Heart left ventricle (tissue), 16 donors: ENCODE results near the gene GAL3ST1. TPM values are rescaled to one million over a fixed set of nuclear protein-coding genes. Genes with fewer than 3 reads are reported as not detected.

Source experiments
- ATAC-seq, 4 donors: fragments of 200-7000 bp; cut with Tn5 transposase; one replicate each; pipeline ENCODE4 v1.9.1; 2020 to 2022; ENCODE audit warnings: moderate library complexity in 4 of 4, mild to moderate bottlenecking in 3 of 4, moderate number of reproducible peaks in 1 of 4
- DNase-seq, 5 donors: peaks; one replicate each; pipeline ENCODE4 v3.0.0-alpha.2; 2020
- H3K27ac ChIP-seq, 12 donors: fragments of 200-600 bp; sonication (generic) in 4 of 12; one replicate each; pipeline versions ENCODE4 v1.5.0 to v1.8.0; 2016 to 2022; ENCODE audit warnings: mild to moderate bottlenecking in 2 of 12
- H3K27me3 ChIP-seq, 9 donors: fragments of 200-600 bp; sonication (generic) in 2 of 9; one replicate each; pipeline versions ENCODE4 v1.5.1 to v1.8.0; 2016 to 2022; ENCODE audit warnings: mild to moderate bottlenecking in 3 of 9
- H3K36me3 ChIP-seq, 9 donors: fragments of 200-600 bp; sonication (generic) in 2 of 9; one replicate each; pipeline versions ENCODE4 v1.5.0 to v1.8.0; 2018 to 2022; ENCODE audit warnings: mild to moderate bottlenecking in 2 of 9
- H3K4me1 ChIP-seq, 12 donors: fragments of 200-600 bp; sonication (generic) in 4 of 12; one replicate each; pipeline versions ENCODE4 v1.5.0 to v1.8.0; 2016 to 2022; ENCODE audit warnings: mild to moderate bottlenecking in 3 of 12
- H3K4me3 ChIP-seq, 12 donors: fragments of 200-600 bp; sonication (generic) in 4 of 12; one replicate each; pipeline versions ENCODE4 v1.5.0 to v1.8.0; 2017 to 2022; ENCODE audit warnings: mild to moderate bottlenecking in 9 of 12, moderate library complexity in 4 of 12
- H3K9me3 ChIP-seq, 12 donors: fragments of 200-600 bp; sonication (generic) in 4 of 12; one replicate each; pipeline versions ENCODE4 v1.5.0 to v1.8.0; 2016 to 2022; ENCODE audit warnings: mild to moderate bottlenecking in 1 of 12
- CTCF ChIP-seq, 12 donors: fragments of 200-600 bp; sonication (generic) in 4 of 12; IDR thresholded peaks; one replicate each; pipeline versions ENCODE4 v1.5.0 to v1.8.0; 2018 to 2022; ENCODE audit warnings: antibody characterized with exemption in 12 of 12, mild to moderate bottlenecking in 5 of 12
- POLR2A ChIP-seq, 2 donors: fragments of 450-650 bp; IDR thresholded peaks; one replicate each; pipeline ENCODE4 v1.6.1; 2017; ENCODE audit warnings: antibody characterized with exemption in 2 of 2, mild to moderate bottlenecking in 2 of 2, moderate library complexity in 2 of 2
- WGBS, 4 donors: extraction: QIAGEN DNeasy Blood & Tissue Kit in 2 of 4; methylation state at CpG; one replicate each; pipeline versions ENCODE4 v1.1.5 to v1.1.7; 2013 to 2018; 5-methylcytosine and 5-hydroxymethylcytosine counted together
- intact Hi-C, 10 donors: fragments of 100-400 bp; cut with DNase I; formaldehyde crosslinking; loops; one replicate each; pipeline versions ENCODE4 v1.11.1 to v1.14.2; 2022
- polyA plus RNA-seq, 2 donors: library from polyadenylated mRNA; stranded (reverse); fragments of 200-250 nt; gene quantifications; one replicate each; pipeline ENCODE4 v1.2.3, GENCODE V29; 2013
- total RNA-seq, 9 donors: library from RNA; depleted of rRNA in 2 of 9; stranded (reverse); fragments of >200 nt in 2 of 9; fragmentation: NEBNext Ultra II Directional in 3 of 9; extraction: Animal tissue kit (Norgen Biotek cat#: 25700) in 3 of 9; gene quantifications; one replicate each; pipeline versions ENCODE4 v1.1.0 to v1.2.4, GENCODE V29; 2016 to 2023
- donor health status: ischemic (EF 13 %, LVEDD 7.1; RV severe dilation, severe dysfunction).
- donor health status: healthy with polysubstance abuse.
- donor health status: DM: no; HTN: yes; CAD: no.
- donor health status: DM: no; HTN: no; CAD: no.
- donor health status: ischemic (EF 25% LVEDD 6.9; RV normal size, moderate dysfunction).
- donor health status: ischemic (EF 25% LVEDD 5.7; RV mildly dilated, moderate dysfunction).
- donor health status: healthy.
- donor health status: DM: yes; HTN: yes; CAD: no.
- donor health status: ischemic (EF 35%, LVEDD 5.7; RV mildly dilated, moderate dysfunction).
- donor health status: nonischemic (EF 11% LVEDD 7.7; RV severe dilation, severe dysfunction).
- donor health status: DM: yes; HTN: yes; CAD: no.
- donor health status: PGD.
- donor health status: ischemic (EF 29% LVEDD 5.4; RV normal size, mild dysfunction).
- donor health status: nonischemic (EF 23%, LVEDD 6.1; RV moderate dilation, normal function).

The GAL3ST1 gene
- total and polyA plus RNA-seq, 11 donors = 0.14 to 1.1 (median 0.28) TPM; not detected in 5

GRCh38 chr22:30566125-30566524 is 8.3 kb downstream of the GAL3ST1 start:
- Histone ChIP-seq H3K27ac (no peak overlapping the region), H3K9me3 (no peaks in the 10 kb centered on the region), H3K4me3 (no peak overlapping the region), H3K4me1 (no peaks in the 10 kb centered on the region), H3K27me3 (peaks cover 0 to 16% (median 0%) of the 10 kb centered on the region in 9 donors), H3K36me3 (no peaks in the 10 kb centered on the region)
- DNase-seq (no peak), ATAC-seq (no peak)
- TF ChIP-seq CTCF (IDR thresholded peaks at IDR 0.05) = no peak
- TF ChIP-seq POLR2A (IDR thresholded peaks at IDR 0.05) = no peak
- intact Hi-C loops = no loop called here
- 73 to 78% (median 74%) methylated on average over 7 of the region's 7 CpGs for WGBS, 4 donors

- Histone ChIP-seq H3K4me1 (no peaks in the 10 kb centered on the region), H3K4me3 (no peak overlapping the region), H3K27me3 (peaks cover 0 to 16% (median 0%) of the 10 kb centered on the region in 9 donors), H3K27ac (no peak overlapping the region), H3K9me3 (no peaks in the 10 kb centered on the region), H3K36me3 (no peaks in the 10 kb centered on the region)
- no peak for ATAC-seq
- DNase-seq = no peak
- no peak for TF ChIP-seq CTCF (IDR thresholded peaks at IDR 0.05)
- no peak for TF ChIP-seq POLR2A (IDR thresholded peaks at IDR 0.05)
- WGBS, 4 donors = 77 to 90% (median 79%) methylated on average over 3 to 4 of the region's 4 CpGs
- intact Hi-C loops = no loop called here
Observed at GRCh38 chr22:30565341-30565740, 9.1 kb downstream of the GAL3ST1 start.

GRCh38 chr22:30564761-30565119 is 9.7 kb downstream of the GAL3ST1 start:
- TF ChIP-seq POLR2A (IDR thresholded peaks at IDR 0.05) (no peak), CTCF (IDR thresholded peaks at IDR 0.05) (no peak)
- no peak for ATAC-seq
- Histone ChIP-seq H3K27ac (no peak overlapping the region), H3K9me3 (no peaks in the 10 kb centered on the region), H3K4me1 (no peaks in the 10 kb centered on the region), H3K27me3 (peaks cover 0 to 16% (median 0%) of the 10 kb centered on the region in 9 donors), H3K36me3 (no peaks in the 10 kb centered on the region), H3K4me3 (no peak overlapping the region)
- intact Hi-C loops = no loop called here
- WGBS, 4 donors = 0 to 30% (median 23%) methylated on average over 2 to 3 of the region's 3 CpGs
- no peak for DNase-seq

- ATAC-seq (no peak), DNase-seq (no peak)
- no peaks in the 10 kb centered on the region for H3K9me3 ChIP-seq
- H3K27me3 ChIP-seq = peaks cover 0 to 16% (median 0%) of the 10 kb centered on the region in 9 donors
- no peak overlapping the region for H3K4me3 ChIP-seq
- WGBS, 4 donors = 55 to 59% (median 58%) methylated on average over 8 of the region's 8 CpGs
- no peaks in the 10 kb centered on the region for H3K4me1 ChIP-seq
- TF ChIP-seq POLR2A (IDR thresholded peaks at IDR 0.05) = no peak
- no peak for TF ChIP-seq CTCF (IDR thresholded peaks at IDR 0.05)
- no peak overlapping the region for H3K27ac ChIP-seq
- intact Hi-C loops = no loop called here
- H3K36me3 ChIP-seq = no peaks in the 10 kb centered on the region
Observed at GRCh38 chr22:30564045-30564760, 10.3 kb downstream of the GAL3ST1 start.
